GM19467 (cell line): ENCODE data around the gene IL3RA.
"Not testable (repeated sequence)": the region's sequence is repeated elsewhere in the genome, so short reads cannot be mapped to it uniquely, and the experiment has no call there.

Source experiments
- ATAC-seq: cut with Tn5 transposase; IDR thresholded peaks from one replicate; pipeline ENCODE4 v1.9.1; 2021; ENCODE audit warnings: mild to moderate bottlenecking, moderate library complexity; ENCODE audit not compliant: unreplicated experiment

Gene IL3RA

GRCh38 chrX:1327651-1328304 is 8.8 kb upstream of the IL3RA start:
- no peak for ATAC-seq

GRCh38 chrX:1330605-1331004 is 6.0 kb upstream of the IL3RA start:
- no peak for ATAC-seq

DNA sequence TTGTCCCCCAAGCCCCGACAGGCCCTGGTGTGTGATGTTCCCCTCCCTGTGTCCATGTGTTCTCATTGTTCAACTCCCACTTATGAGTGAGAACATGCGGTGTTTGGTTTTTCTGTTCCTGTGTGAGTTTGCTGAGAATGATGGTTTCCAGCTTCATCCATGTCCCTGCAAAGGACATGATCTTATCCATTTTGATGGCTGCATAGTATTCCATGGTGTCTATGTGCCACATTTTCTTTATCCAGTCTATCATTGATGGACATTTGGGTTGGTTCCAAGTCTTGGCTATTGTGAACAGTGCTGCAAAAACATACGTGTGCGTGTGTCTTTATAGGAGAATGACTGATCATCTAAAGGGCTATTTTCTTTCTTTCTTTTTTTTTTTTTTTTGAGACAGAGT is 4.2 kb upstream of the IL3RA start:
- not testable (repeated sequence) for ATAC-seq

- ATAC-seq, result no peak
Observed at GRCh38 chrX:1334854-1335253, 1.7 kb upstream of the IL3RA start.

DNA sequence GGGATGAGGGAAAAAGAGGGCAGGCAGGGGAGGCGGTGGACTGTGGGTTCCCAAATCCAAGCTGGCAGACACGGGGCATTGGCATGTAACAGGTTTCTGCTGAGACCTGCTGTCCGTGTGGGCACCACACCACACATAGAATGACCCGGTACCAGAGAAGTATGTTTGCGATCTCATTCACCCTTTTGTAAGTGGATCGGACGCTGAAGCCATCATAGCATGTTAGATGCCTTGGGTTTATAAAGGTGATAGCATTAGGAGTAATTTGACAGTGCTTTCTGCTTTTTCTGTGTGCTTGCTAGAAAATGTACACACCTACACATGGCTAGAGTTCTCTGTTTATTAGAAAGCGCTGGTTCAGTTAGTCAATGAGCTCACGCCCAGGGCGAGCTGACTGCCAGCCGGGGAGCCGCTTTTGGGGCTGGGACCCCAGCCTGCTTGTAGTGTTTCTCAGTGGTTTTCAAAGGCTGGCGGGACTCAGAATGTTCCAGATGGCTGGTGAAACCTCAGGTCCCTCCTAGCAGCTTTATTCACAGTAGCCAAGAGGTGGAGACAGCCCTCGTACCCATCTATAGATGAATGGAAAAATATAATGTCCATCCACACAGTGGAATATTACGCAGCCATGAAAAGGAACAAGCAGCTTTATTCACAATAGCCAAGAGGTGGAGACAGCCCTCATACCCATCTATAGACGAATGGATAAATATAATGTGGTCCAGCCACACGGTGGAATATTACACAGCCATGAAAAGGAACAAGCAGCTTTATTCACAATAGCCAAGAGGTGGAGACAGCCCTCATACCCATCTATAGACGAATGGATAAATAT is 579 bp downstream of the IL3RA start:
- ATAC-seq, result no peak

- no peak for ATAC-seq
Observed at GRCh38 chrX:1341545-1342184, 5.1 kb downstream of the IL3RA start.

DNA sequence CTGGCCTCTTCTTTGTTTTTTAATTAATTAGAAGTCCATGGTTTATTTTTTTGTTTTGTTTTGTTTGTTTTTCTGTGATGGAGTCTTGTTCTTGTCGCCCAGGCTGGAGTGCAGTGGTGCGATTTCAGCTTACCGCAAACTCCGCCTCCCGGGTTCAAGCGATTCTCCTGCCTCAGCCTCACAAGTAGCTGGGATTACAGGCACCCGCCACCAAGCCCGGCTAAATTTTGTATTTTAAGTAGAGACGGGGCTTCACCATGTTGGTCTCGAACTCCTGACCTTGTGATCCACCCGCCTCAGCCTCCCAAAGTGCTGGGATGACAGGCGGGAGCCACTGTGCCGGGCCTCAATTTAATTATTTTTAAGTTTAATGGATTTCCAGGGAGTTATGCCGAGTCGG is 13.0 kb downstream of the IL3RA start:
- ATAC-seq, result not testable (repeated sequence)

DNA sequence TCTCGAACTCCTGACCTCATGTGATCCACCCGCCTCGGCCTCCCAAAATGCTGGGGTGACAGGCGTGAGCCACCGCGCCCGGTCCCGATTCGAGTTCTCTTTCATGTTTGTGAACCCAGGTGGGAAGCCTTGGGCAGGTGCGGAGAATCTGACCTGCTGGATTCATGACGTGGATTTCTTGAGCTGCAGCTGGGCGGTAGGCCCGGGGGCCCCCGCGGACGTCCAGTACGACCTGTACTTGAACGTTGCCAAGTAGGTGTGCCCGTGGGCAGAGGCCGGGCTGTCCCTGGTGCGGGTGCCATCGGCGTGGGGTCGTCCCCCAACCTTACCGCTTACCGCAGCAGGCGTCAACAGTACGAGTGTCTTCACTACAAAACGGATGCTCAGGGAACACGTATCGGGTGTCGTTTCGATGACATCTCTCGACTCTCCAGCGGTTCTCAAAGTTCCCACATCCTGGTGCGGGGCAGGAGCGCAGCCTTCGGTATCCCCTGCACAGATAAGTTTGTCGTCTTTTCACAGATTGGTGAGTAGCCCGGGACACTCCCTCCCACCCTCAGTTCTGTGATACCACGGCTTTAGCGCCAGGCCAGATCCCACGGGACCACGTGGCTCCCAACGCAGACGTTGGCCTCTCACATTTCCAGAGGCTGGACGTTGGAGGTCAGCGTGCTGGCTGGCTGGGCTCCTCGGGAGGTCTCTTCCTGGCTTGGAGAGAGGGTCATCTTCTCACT is 15.6 kb downstream of the IL3RA start:
- no peak for ATAC-seq

DNA sequence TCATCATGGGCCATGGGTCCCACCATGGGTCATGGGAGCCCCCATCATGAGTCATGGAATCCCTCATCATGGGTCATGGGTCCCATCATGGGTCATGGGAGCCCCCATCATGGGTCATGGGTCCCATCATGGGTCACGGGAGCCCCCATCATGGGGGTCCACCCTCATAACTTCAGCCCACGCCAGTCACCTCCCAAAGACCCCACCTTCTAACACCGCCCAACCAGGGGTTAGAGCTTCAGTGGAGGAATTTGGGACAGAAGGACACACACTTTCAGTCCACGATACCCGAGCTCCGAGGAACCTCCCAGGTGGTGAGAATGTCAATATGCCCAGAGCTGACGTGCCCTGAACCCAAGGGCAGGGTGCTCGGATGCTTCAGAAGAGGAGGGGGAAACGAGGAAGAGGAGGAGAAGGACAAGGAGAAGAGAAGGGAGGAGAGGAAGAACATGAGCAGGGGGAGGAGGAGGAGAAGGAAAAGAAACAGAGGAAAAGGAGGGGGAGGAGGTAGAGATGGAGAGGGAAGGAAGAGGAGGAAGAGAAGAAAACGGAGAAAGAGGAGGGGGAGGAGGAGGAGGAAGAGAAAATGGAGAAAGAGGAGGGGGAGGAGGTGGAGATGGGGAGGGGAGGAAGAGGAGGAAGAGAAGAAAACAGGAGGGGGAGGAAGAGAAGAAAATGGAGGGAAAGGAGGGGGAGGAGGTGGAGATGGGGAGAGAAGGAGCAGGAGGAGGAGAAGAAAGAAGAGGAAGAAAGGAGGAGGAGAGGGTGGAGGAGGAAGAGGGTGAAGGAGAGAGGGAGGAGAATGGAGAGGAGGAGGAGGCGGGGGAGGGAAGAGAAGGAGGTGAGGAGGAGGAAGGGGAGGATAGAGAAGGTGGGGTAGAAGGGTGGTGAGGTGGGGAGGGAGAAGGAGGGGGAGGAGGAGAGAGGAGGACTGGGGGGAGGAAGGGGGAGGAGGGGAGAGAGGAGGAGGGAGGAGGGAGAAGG is 17.7 kb downstream of the IL3RA start:
- no peak for ATAC-seq

GRCh38 chrX:1355131-1356046 is 18.8 kb downstream of the IL3RA start:
- ATAC-seq, result no peak

- no peak for ATAC-seq
Observed at GRCh38 chrX:1357993-1358392, 21.4 kb downstream of the IL3RA start.

DNA sequence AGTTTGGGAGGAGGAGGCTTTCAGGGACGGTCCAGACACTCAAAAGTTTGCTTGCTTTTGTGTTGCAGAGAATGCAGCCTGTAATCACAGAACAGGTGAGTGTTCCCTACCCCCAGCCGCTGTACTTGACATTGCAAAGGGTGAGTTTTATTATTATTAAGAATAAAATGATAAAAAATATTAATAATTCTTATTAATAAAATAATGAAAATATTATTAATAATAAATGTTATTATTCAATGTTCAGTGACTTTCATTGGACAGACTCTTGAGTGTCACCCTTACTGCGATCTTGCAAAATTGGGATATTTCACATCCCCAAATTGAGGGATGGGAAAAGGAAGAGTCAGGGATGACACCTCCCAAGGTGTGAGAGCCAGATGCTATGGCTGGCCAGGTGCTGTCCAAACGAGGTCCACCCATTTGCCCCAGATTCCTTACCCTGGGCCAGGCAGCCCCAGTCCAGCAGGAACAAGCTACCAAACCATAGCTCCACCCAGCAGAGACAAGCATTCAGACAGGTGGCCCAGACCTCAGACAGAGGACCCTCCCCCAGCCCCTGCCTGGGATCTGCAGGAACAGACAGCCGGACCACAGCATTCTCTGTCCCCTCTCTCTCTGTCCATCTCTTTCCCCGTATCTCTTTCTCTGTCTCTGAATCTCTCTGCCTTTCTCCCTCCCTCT is 22.4 kb downstream of the IL3RA start:
- ATAC-seq, result no peak

DNA sequence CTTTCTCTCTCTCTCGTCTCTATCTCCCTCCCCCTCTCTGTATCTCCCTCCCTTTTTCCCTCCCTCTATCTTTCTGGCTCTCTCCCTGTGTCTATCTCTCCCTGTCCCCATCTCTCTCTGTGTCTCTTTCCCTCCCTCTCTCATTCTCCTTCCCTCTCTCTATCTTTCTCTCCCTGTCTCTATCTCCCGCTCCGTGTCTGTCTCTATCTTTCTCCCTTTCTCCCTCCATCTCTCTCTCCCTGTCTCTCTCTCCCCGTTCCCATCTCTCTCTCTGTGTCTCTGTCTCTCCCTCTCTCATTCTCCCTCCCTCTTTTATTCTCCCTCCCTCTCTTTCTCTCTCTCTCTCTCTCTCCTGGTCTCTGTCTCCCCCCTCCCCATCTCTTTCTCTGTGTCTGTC is 22.9 kb downstream of the IL3RA start:
- no peak for ATAC-seq

DNA sequence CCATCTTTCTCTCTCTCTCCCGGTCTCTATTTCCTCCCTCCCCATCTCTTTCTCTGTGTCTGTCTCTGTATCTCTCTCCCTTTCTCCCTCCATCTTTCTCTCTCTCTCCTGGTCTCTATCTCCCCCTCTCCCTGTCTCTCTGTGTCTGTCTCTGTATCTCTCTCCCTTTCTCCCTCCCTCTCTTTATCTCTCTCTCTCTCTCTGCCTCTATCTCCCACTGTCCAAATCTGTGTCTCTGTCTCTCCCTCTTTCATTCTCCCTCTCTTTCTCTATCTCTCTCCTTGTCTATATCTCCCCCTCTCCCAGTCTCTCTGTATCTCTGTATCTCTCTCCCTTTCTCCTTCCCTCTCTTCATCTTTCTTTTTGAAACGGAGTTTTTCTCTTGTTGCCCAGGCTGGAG is 23.6 kb downstream of the IL3RA start:
- no peak for ATAC-seq

DNA sequence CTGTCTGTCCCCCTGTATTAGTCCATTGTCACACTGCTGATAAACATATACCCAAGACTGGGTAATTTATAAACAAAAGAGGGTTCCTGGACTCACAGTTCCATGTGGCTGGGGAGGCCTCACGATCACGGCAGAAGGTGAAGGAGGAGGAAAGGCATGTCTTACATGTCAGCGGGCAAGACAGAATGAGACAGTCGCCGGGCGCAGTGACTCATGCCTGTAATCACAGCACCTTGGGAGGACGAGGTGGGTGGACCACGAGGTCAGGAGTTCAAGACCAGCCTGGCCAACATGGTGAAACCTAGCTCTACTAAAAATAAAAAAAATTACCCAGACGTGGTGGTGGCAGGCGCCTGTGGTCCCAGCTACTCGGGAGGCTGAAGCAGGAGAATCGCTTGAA is 24.7 kb downstream of the IL3RA start:
- ATAC-seq, result no peak

- ATAC-seq, result no peak
Observed at GRCh38 chrX:1361910-1362309, 25.3 kb downstream of the IL3RA start.

DNA sequence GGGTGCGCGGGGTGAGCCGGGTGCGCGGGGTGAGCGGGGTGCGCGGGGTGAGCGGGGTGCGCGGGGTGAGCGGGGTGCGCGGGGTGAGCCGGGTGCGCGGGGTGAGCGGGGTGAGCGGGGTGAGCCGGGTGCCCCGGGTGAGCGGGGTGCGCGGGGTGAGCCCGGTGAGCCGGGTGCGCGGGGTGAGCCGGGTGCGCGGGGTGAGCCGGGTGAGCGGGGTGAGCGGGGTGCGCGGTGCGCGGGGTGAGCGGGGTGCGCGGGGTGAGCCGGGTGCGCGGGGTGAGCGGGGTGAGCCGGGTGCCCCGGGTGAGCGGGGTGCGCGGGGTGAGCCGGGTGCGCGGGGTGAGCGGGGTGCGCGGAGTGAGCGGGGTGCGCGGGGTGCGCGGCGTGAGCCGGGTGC is 29.8 kb downstream of the IL3RA start:
- ATAC-seq, result not testable (repeated sequence)

DNA sequence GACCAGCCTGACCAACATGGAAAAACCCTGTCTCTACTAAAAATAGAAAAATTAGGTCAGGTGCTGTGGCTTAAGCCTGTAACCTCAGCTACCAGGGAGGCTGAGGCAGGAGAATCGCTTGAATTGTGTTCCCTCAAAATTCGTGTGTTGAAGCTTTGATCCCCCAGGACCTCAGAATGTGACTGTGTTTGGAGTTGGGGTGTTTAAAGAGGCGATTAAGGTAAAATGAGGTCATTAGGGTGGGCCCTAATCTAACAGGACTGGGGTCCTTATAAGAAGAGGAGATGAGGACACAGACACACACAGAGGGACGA is 31.8 kb downstream of the IL3RA start:
- ATAC-seq, result no peak

DNA sequence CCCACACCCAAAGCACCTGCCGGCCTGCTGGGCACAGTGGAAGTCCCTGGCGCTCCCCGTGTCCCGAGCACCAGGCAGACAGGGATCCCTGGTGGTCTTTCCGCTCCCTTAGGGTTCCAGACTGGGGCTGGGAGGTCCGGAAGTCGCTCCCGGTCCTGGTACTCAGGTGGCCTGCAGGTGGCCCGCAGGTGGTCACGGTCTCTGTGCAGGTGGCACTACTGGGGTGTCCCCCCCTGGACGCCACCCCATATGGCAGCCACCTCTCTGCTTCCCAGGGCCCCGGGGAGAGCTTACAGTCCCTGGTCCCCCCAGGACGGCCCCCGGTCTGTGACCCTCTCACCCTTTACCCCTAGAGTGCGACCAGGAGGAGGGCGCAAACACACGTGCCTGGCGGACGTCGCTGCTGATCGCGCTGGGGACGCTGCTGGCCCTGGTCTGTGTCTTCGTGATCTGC is 41.7 kb downstream of the IL3RA start:
- no peak for ATAC-seq
